ENCODE data around the gene AFF3.

AFF3 gene

GRCh38 chr2:100039291-100039980, 103.0 kb downstream of the AFF3 start:
- DNase-seq = no peak

DNA sequence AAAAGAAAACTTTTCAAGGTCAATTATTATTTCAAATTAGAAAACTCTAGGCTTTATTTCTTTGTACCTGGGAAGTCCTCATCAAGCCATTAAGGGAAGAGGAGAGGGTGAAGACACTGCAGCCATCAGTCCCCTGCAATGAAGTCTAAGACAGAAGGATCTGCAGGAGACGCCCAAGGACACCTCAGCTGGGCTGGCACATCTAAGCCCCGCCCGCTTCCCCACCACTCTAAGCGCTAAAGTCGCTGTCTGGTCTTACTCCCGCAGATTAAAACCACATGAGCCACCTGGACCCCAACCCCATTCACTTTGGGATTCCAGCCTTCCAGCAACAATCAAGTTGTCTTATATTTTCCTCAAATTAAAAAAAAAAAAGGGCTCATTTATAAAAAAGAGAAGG, 104.4 kb downstream of the AFF3 start:
- no peak for DNase-seq

GRCh38 chr2:100036793-100037192, 105.6 kb downstream of the AFF3 start:
- peak; percentile 3 for DNase-seq

DNA sequence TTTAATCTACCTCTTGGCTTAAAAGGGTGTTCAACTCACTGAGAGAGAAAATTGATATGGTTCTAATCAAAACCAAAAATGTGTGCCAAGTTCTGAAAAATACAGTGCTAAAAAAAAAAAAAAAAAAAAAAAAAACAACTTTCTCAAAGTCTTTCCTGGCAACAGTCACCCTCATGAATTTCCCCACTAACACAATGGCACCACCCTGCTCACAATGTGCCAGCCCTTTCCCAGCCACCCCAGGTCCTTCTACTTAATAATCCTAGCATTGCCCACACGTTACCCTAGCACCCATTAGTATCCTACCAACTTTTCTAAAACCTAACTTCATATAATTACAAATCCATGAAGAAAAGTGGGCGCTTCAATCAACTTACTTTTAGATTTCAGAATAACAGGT, 106.4 kb downstream of the AFF3 start:
- DNase-seq = no peak

DNA sequence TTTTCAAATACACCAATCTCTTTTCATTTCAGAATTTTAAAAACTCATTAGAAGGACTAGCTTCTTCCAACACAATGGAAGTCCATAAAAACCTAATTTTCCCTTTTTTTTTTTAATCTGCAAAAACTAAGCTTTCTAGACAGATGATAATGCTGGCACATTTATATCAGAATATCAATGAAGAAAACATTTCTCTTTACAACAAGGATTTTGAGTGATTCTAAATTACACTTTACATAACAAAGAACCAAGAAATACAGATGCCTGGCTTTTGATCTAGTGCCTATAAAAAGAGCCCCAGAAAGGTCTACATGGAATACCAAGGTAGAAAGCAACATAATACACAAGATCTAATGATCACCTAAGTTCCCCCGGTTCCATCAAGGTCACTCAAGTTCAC, 108.0 kb downstream of the AFF3 start:
- no peak for DNase-seq

- no peak for DNase-seq
These were observed 108.4 kb downstream of the AFF3 start for GRCh38 chr2:100033976-100034375.

GRCh38 chr2:100031604-100032003, 110.8 kb downstream of the AFF3 start:
- DNase-seq = no peak

GRCh38 chr2:100029460-100029859, 112.9 kb downstream of the AFF3 start:
- DNase-seq = no peak

GRCh38 chr2:100021791-100022340, 120.5 kb downstream of the AFF3 start:
- DNase-seq = no peak

- no peak for DNase-seq
These were observed 122.9 kb downstream of the AFF3 start for GRCh38 chr2:100019499-100019898.

DNA sequence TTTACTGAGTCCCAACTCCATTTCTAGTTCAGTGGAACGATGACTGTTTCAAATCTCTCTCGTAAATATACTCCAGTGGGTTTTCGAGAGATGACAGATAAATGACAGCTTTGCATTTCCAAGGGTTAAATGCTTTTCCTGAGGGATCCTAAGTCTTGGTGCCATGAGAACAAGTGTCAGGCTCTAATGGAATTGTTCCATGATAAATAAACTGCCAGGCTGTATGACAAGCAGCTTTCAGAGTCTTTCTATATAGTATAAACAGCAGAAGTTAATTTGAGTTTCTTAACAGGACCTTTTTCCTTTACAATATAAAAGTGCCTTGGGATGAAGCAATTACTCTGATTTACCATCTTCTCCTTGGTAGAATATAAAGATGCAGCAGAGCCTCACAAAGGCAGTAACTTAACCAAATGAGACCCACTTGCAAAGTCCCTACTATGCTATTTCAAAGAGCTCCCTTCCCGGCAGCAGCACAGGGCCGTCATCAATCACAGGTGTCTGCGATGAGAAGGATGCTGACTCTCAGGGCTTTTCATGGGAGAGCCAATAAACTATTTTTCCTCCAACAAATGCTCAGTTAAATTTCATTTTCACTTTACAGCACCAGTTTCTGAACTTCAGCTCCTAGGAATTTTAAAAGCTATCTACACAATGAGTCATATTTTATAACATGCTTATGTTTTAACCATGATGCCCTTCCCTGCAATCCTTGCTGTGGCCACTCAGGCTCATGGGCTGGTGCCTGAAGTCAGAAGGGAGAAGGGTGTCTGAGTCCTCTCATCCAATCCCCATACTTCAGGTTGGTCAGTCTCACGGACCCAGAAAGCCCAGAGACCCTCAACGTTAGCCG, 123.8 kb downstream of the AFF3 start:
- no peak for DNase-seq

DNA sequence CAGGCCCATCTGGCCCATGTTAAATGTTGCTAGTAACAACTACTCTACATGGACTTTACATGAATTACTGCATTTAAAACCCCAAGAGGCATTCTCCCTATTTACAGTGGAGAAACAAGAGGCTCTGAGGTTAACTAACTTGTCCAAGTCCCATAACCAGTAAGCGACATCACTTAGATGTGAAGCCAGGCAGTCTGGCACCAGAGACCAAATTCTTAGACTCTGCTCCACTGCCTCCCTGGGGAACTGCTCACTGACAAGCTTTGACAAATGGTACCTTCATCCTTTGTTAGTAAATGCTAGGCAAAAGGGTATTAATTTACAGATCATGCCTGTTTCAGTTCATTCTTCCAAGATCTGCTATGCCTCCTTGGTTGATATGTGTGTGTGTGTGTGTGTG, 124.8 kb downstream of the AFF3 start:
- DNase-seq = no peak

- DNase-seq = no peak
These were observed 125.6 kb downstream of the AFF3 start for GRCh38 chr2:100016756-100017155.

DNA sequence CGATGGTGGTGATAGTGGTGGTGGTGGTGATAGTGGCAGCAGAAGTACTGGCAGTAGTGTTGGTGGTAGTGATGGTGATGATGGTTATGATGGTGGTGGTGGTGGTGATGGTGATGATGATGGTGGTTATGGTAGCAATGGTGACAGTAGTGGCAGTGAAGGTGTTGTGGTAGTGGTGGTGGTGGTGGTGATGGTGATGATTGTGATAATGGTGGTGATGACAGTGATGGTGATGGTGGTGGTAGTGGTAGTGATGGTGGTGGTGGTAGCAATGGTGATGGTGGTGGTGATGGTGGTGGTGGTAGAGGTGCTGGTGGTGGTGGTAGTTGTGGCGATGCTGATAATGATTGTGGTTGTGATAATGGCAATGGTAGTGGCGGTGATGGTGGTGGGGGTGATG, 126.5 kb downstream of the AFF3 start:
- no peak for DNase-seq

GRCh38 chr2:100013892-100014677, 128.3 kb downstream of the AFF3 start:
- DNase-seq = no peak

DNA sequence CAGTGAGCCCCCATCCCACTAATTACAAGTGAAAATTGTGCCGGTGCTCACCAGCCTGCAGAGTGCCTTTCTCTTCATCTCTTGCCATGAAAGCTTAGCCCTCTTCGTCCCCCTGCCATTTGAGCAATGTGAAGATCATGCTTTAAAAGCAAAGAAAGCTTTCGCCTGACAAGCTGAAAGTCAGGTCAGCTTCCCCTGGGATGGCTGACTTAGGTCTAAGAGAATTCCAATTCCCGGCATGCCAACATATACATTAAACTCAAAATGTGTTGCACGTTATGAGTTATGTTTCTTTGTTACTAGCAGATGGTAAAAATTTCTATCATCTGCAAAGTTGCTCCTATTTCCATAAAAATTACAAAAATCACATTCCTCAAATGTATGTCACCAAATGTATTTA, 129.8 kb downstream of the AFF3 start:
- DNase-seq = no peak

- no peak for DNase-seq
These were observed 131.1 kb downstream of the AFF3 start for GRCh38 chr2:100011272-100011731.

- no peak for DNase-seq
These were observed 131.8 kb downstream of the AFF3 start for GRCh38 chr2:100010606-100011005.

- no peak for DNase-seq
These were observed 132.6 kb downstream of the AFF3 start for GRCh38 chr2:100009743-100010142.

DNA sequence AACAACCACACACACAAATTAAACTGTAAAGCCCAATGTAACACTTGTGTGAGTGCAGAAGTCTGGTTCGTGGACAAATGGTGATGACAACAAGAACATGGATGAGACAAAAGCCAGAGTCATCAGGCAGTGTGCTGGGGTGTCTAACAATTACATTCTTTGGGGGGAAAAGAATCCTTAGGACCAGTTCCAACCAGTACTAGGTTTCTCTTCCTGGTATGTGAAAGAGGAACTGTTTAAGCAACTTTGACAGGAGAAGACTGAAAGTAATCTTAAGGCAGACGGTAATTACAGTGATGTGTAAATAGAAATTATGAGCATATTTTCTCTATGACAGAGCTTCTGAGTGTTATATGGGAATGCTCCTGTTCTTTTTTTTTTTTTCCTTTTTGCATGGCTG, 133.4 kb downstream of the AFF3 start:
- DNase-seq = no peak

GRCh38 chr2:100006516-100006915, 135.9 kb downstream of the AFF3 start:
- no peak for DNase-seq

GRCh38 chr2:100004959-100005387, 137.4 kb downstream of the AFF3 start:
- no peak for DNase-seq

GRCh38 chr2:100004348-100004884, 138.0 kb downstream of the AFF3 start:
- no peak for DNase-seq
